Spleen (tissue), 13 donors: Measurements from ENCODE around the gene WDR44. TPM values are rescaled to one million over a fixed set of nuclear protein-coding genes. Genes with fewer than 3 reads are reported as not detected.
"Not testable (repeated sequence)": the region's sequence is repeated elsewhere in the genome, so short reads cannot be mapped to it uniquely, and the experiment has no call there.

Experiments used
- DNase-seq: peaks from one replicate; pipeline ENCODE4 v3.0.0-alpha.2; 2020
- H3K27ac ChIP-seq, 8 donors: fragments of 200-600 bp; sonication (generic) in 7 of 8; 1 replicate in 4 of 8; 2 replicates in 4 of 8; pipeline versions ENCODE4 v1.5.0 to v1.8.0; 2016 to 2021; ENCODE audit warnings: inconsistent platforms in 4 of 8, mild to moderate bottlenecking in 4 of 8, moderate library complexity in 1 of 8
- H3K27me3 ChIP-seq, 7 donors: fragments of 200-600 bp; sonication (generic) in 6 of 7; replicated peaks in 1 of 7; 1 replicate in 4 of 7; 2 replicates in 3 of 7; pipeline versions ENCODE4 v1.5.0 to v1.8.0; 2016 to 2021; ENCODE audit warnings: inconsistent platforms in 3 of 7, mild to moderate bottlenecking in 1 of 7
- H3K36me3 ChIP-seq, 6 donors: fragments of 200-600 bp; sonication (generic) in 5 of 6; 1 replicate in 4 of 6; 2 replicates in 2 of 6; pipeline versions ENCODE4 v1.5.0 to v1.8.0; 2016 to 2021; ENCODE audit warnings: inconsistent platforms in 2 of 6
- H3K4me1 ChIP-seq, 6 donors: fragments of 200-600 bp; sonication (generic) in 5 of 6; 1 replicate in 3 of 6; 2 replicates in 3 of 6; pipeline versions ENCODE4 v1.5.0 to v1.8.0; 2016 to 2021; ENCODE audit warnings: inconsistent platforms in 3 of 6
- H3K4me3 ChIP-seq, 8 donors: fragments of 200-600 bp; sonication (generic) in 7 of 8; 1 replicate in 4 of 8; 2 replicates in 4 of 8; pipeline versions ENCODE4 v1.5.0 to v1.8.0; 2016 to 2021; ENCODE audit warnings: inconsistent platforms in 4 of 8, mild to moderate bottlenecking in 4 of 8, moderate library complexity in 2 of 8
- H3K9me3 ChIP-seq, 8 donors: fragments of 200-600 bp; sonication (generic) in 7 of 8; 1 replicate in 4 of 8; 2 replicates in 4 of 8; pipeline versions ENCODE4 v1.5.0 to v1.8.0; 2016 to 2021; ENCODE audit warnings: inconsistent platforms in 4 of 8
- CTCF ChIP-seq, 11 experiments: fragments of 200-600 bp in 7 of 11; fragments of 450-650 bp in 4 of 11; sonication (generic) in 4 of 11; IDR thresholded peaks in 8 of 11; conservative IDR thresholded peaks in 3 of 11; 1 replicate in 7 of 11; 2 replicates in 4 of 11; pipeline versions ENCODE4 v1.4.0 to v1.8.0; 2016 to 2021; ENCODE audit warnings: antibody characterized with exemption in 11 of 11, inconsistent platforms in 4 of 11, mild to moderate bottlenecking in 1 of 11
- POLR2A ChIP-seq, 3 donors: fragments of 450-650 bp; IDR thresholded peaks; one replicate each; pipeline ENCODE4 v1.5.1; 2017; ENCODE audit warnings: antibody characterized with exemption in 3 of 3, mild to moderate bottlenecking in 1 of 3
- POLR2AphosphoS5 ChIP-seq, 3 donors: sonication (generic); formaldehyde crosslinking; IDR thresholded peaks; one replicate each; pipeline ENCODE4 v1.5.1; 2017; ENCODE audit warnings: antibody characterized with exemption in 3 of 3
- WGBS, 5 donors: extraction: QIAGEN DNeasy Blood & Tissue Kit in 3 of 5; methylation state at CpG; one replicate each; pipeline versions ENCODE4 v1.1.5 to v1.1.7; 2013 to 2018; 5-methylcytosine and 5-hydroxymethylcytosine counted together
- intact Hi-C: fragments of 100-400 bp; cut with DNase I; formaldehyde crosslinking; loops from one replicate; pipeline ENCODE4 v1.15.0; 2023; ENCODE audit warnings: low total_unique reads
- long read RNA-seq, 2 donors: transcript quantifications; one replicate each; lab custom pipeline, GENCODE V29; 2026
- polyA plus RNA-seq, 3 donors: library from polyadenylated mRNA; stranded (reverse); fragments of 200-250 nt; gene quantifications; one replicate each; pipeline ENCODE4 v1.2.1, GENCODE V29; 2013
- total RNA-seq, 7 donors: library from RNA; depleted of rRNA in 3 of 7; stranded (reverse); fragments of >200 nt in 3 of 7; fragmentation: NEBNext Ultra II Directional in 4 of 7; extraction: Animal tissue kit (Norgen Biotek cat#: 25700) in 4 of 7; gene quantifications; one replicate each; pipeline versions ENCODE4 v1.1.0 to v1.2.1, GENCODE V29; 2016 to 2021
- donor health status: healthy with polysubstance abuse.
- donor health status: DM: no; HTN: no; CAD: no; lungs with moderate emphysema.
- donor health status: DM: no; HTN: no; CAD: no.
- donor health status: Bipolar disorder and iron deficiency.
- donor health status: healthy.
- donor health status: DM: no; HTN: no; CAD: no.
- donor health status: DM: yes; HTN: yes; CAD: no.

Gene WDR44
- 10 to 100 TPM; 14.4 to 24.5 (median 18.7) TPM for total RNA-seq
- 1 to 10 TPM; 3.5 to 5.5 (median 3.7) TPM for polyA plus RNA-seq
- long read RNA-seq, donor 1, full-length matches to known transcripts: 2 of 8 reads
- long read RNA-seq, donor 1, partial matches to known transcripts: 6 of 8 reads
- long read RNA-seq, donor 1, other reads (novel, unspliced or antisense): 0 of 8 reads
- long read RNA-seq, donor 2: 0 reads

- no peaks in the 10 kb centered on the region for H3K27me3 ChIP-seq
These were observed at the start of gene WDR44 for GRCh38 chrX:118345464-118346257. WDR44 (plus strand) TSS chrX:118346106; CDS start chrX:118346504, 398 bp downstream.

GRCh38 chrX:118305827-118306226 lies 40.1 kb upstream of the WDR44 start:
- intact Hi-C loops, H3K4me3 ChIP-seq, H3K27ac ChIP-seq, H3K4me1 ChIP-seq, H3K27me3 ChIP-seq, DNase-seq, H3K36me3 ChIP-seq: not testable (repeated sequence)
- peaks cover 0 to 32% (median 25%) of the 10 kb centered on the region in 8 donors for H3K9me3 ChIP-seq
- 82 to 95% (median 91%) methylated on average over 2 of the region's 2 CpGs for WGBS, 5 donors

More at GRCh38 chrX:118345464-118346257, at the start of gene WDR44:
- peak; percentile 97 for DNase-seq
- intact Hi-C loops: no loop called here
- peaks cover 0 to 43% (median 28%) of the 10 kb centered on the region in 6 donors for H3K4me1 ChIP-seq
- H3K27ac ChIP-seq: peak within 1 kb of the TSS; percentile 82 to 97 (median 94)
- no peaks in the 10 kb centered on the region for H3K36me3 ChIP-seq
- peak within 1 kb of the TSS; percentile 44 to 83 (median 60) for H3K4me3 ChIP-seq
- 0 to 35% (median 1%) methylated on average over 2 to 60 of the region's 60 CpGs for WGBS, 5 donors
- H3K9me3 ChIP-seq: no peaks in the 10 kb centered on the region
- TF ChIP-seq POLR2A (IDR thresholded peaks at IDR 0.05): peak in 1 of 3 donors; percentile 32
- TF ChIP-seq CTCF (IDR thresholded peaks at IDR 0.05 in 8 of 11, conservative IDR thresholded peaks at IDR 0.05 in 3 of 11): peak in 2 of 11 experiments; percentile 4 to 27
- peak; percentile 91 to 96 (median 93) for TF ChIP-seq POLR2AphosphoS5 (IDR thresholded peaks at IDR 0.05)

GRCh38 chrX:118315529-118315928 lies 30.4 kb upstream of the WDR44 start:
- intact Hi-C loops: no loop called here
- WGBS, 5 donors: 63 to 94% (median 90%) methylated on average over 2 of the region's 2 CpGs
- Histone ChIP-seq H3K36me3 (no peaks in the 10 kb centered on the region), H3K4me3 (no peak overlapping the region), H3K9me3 (no peaks in the 10 kb centered on the region), H3K4me1 (no peaks in the 10 kb centered on the region), H3K27ac (no peak overlapping the region), H3K27me3 (no peaks in the 10 kb centered on the region)
- TF ChIP-seq POLR2AphosphoS5 (IDR thresholded peaks at IDR 0.05) (no peak), POLR2A (IDR thresholded peaks at IDR 0.05) (no peak), CTCF (IDR thresholded peaks at IDR 0.05 in 8 of 11, conservative IDR thresholded peaks at IDR 0.05 in 3 of 11) (no peak)
- no peak for DNase-seq

GRCh38 chrX:118324588-118324987 lies 21.3 kb upstream of the WDR44 start:
- H3K9me3 ChIP-seq: no peaks in the 10 kb centered on the region
- no peak overlapping the region for H3K4me3 ChIP-seq
- H3K27me3 ChIP-seq: no peaks in the 10 kb centered on the region
- WGBS, 5 donors: 62 to 88% (median 80%) methylated on average over 1 to 4 of the region's 4 CpGs
- H3K36me3 ChIP-seq: no peaks in the 10 kb centered on the region
- H3K4me1 ChIP-seq: no peaks in the 10 kb centered on the region
- no peak for DNase-seq
- no peak for TF ChIP-seq POLR2A (IDR thresholded peaks at IDR 0.05)
- no peak for TF ChIP-seq CTCF (IDR thresholded peaks at IDR 0.05 in 8 of 11, conservative IDR thresholded peaks at IDR 0.05 in 3 of 11)
- no peak for TF ChIP-seq POLR2AphosphoS5 (IDR thresholded peaks at IDR 0.05)
- no peak overlapping the region for H3K27ac ChIP-seq
- intact Hi-C loops: no loop called here
